ENCODE measurements around the gene TTC13. TPM values are rescaled to one million over a fixed set of nuclear protein-coding genes. Genes with fewer than 3 reads are reported as not detected.

Gene TTC13
- total and polyA plus RNA-seq, 2 experiments from 2014 or later: 13.0 to 14.9 TPM

DNA sequence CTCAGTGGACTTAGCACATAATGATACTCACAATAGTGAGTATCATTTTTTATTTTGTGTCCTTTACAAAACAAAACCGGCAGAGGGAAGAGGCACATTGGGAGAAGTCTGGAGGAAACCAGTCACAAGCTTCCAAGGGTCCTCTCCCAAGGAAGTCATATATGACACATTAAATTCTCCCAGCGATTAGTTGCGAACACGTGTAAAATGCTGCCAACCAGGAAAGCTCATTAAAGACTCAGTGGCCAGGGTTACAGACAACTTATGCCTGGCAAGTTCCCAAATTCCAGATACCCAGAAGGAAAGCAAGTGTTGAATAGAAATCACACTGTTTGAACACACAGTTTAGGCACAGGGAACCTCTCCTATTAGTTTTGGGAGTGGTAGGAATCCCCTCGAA lies 52.5 kb downstream of the TTC13 start:
- Histone ChIP-seq H3K9me3 (ENCODE audit: low read depth) (no peaks in the 10 kb centered on the region), H3K27ac (peak overlapping the region; percentile 78), H2AFZ (no peak overlapping the region), H3K4me3 (no peak overlapping the region), H3K4me2 (no peak overlapping the region), H3K4me1 (ENCODE audit: insufficient read depth) (no peaks in the 10 kb centered on the region), H3K36me3 (replicated peaks; ENCODE audit: insufficient read depth, low read depth) (no peaks in the 10 kb centered on the region), H3K9me2 (replicated peaks; ENCODE audit: insufficient read depth) (no peaks in the 10 kb centered on the region), H3K79me2 (no peaks in the 10 kb centered on the region), H3K27me3 (no peaks in the 10 kb centered on the region), H4K20me1 (ENCODE audit: insufficient read depth, poor library complexity, severe bottlenecking) (no peaks in the 10 kb centered on the region)
- TF ChIP-seq, protein P1, sequence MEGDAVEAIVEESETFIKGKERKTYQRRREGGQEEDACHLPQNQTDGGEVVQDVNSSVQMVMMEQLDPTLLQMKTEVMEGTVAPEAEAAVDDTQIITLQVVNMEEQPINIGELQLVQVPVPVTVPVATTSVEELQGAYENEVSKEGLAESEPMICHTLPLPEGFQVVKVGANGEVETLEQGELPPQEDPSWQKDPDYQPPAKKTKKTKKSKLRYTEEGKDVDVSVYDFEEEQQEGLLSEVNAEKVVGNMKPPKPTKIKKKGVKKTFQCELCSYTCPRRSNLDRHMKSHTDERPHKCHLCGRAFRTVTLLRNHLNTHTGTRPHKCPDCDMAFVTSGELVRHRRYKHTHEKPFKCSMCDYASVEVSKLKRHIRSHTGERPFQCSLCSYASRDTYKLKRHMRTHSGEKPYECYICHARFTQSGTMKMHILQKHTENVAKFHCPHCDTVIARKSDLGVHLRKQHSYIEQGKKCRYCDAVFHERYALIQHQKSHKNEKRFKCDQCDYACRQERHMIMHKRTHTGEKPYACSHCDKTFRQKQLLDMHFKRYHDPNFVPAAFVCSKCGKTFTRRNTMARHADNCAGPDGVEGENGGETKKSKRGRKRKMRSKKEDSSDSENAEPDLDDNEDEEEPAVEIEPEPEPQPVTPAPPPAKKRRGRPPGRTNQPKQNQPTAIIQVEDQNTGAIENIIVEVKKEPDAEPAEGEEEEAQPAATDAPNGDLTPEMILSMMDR (IDR thresholded peaks at IDR 0.05; ENCODE audit: poor library complexity): no peak
- TF ChIP-seq EZH2 (IDR thresholded peaks at IDR 0.05; ENCODE audit: borderline replicate concordance): no peak
- TF ChIP-seq EZH2phosphoT487 (IDR thresholded peaks at IDR 0.05; ENCODE audit: low read depth, severe bottlenecking, unreplicated experiment): no peak
- DNase-seq (ENCODE audit: low spot score): no peak
- WGBS (ENCODE audit: low lambda C conversion rate, missing lambda C conversion rate): 86% methylated on average over 5 of the region's 5 CpGs

DNA sequence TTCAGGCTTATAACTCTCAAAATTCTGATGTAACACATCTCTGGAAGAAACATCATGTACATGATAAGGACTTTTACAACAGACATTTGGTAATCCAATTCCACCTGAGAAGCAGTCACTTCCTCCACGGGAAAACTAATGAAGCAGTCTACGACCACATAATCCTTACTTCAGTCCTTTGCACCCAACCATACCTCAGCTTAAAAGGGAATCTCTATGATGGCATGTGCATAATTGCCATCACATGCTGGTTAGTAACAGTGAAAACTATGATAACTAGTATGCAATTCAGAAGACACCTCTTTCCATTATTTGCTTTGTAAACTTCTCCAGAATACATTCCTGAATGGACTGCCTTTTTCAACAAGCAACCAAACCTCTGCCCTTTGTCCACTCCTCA lies 53.1 kb downstream of the TTC13 start:
- Histone ChIP-seq H3K9me3 (ENCODE audit: low read depth) (no peaks in the 10 kb centered on the region), H2AFZ (no peak overlapping the region), H3K9me2 (replicated peaks; ENCODE audit: insufficient read depth) (no peaks in the 10 kb centered on the region), H3K4me3 (no peak overlapping the region), H3K4me2 (no peak overlapping the region), H4K20me1 (ENCODE audit: insufficient read depth, poor library complexity, severe bottlenecking) (no peaks in the 10 kb centered on the region), H3K4me1 (ENCODE audit: insufficient read depth) (no peaks in the 10 kb centered on the region), H3K36me3 (replicated peaks; ENCODE audit: insufficient read depth, low read depth) (no peaks in the 10 kb centered on the region), H3K27ac (peak overlapping the region; percentile 78), H3K27me3 (no peaks in the 10 kb centered on the region), H3K79me2 (no peaks in the 10 kb centered on the region)
- no peak for DNase-seq (ENCODE audit: low spot score)
- whole genome bisulfite sequencing (ENCODE audit: low lambda C conversion rate, missing lambda C conversion rate): 64% methylated on average over 2 of the region's 2 CpGs
- TF ChIP-seq EZH2phosphoT487 (IDR thresholded peaks at IDR 0.05; ENCODE audit: low read depth, severe bottlenecking, unreplicated experiment): no peak
- TF ChIP-seq, protein P1 (IDR thresholded peaks at IDR 0.05; ENCODE audit: poor library complexity): no peak
- TF ChIP-seq EZH2 (IDR thresholded peaks at IDR 0.05; ENCODE audit: borderline replicate concordance): no peak

DNA sequence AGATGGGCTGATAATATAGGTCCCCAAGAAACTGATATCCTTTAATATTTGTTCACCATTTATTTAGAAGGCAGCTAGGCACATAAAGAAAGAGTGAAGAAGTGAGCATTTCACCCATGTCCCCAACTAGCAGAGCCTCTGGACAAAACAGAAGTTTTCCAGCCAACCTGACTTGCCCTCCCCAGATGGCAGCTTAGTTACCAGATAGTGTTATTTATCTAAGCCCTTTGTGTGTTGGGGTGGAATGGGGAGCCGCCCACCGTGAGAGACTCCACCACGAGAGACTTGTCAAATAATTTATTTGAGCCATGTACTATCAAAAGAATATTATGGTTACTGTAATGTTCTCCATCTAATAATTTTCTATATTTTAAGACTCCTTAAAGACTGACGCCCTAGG lies 55.5 kb downstream of the TTC13 start:
- DNase-seq (ENCODE audit: low spot score): no peak
- no peaks in the 10 kb centered on the region for H3K27me3 ChIP-seq
- H3K27ac ChIP-seq: no peak overlapping the region
- no peaks in the 10 kb centered on the region for H3K4me1 ChIP-seq (ENCODE audit: insufficient read depth)
- no peak overlapping the region for H3K4me3 ChIP-seq
- H3K79me2 ChIP-seq: no peaks in the 10 kb centered on the region
- no peaks in the 10 kb centered on the region for H4K20me1 ChIP-seq (ENCODE audit: insufficient read depth, poor library complexity, severe bottlenecking)
- H2AFZ ChIP-seq: no peak overlapping the region
- TF ChIP-seq EZH2 (IDR thresholded peaks at IDR 0.05; ENCODE audit: borderline replicate concordance) (no peak), EZH2phosphoT487 (IDR thresholded peaks at IDR 0.05; ENCODE audit: low read depth, severe bottlenecking, unreplicated experiment) (no peak)
- TF ChIP-seq, protein P1 (IDR thresholded peaks at IDR 0.05; ENCODE audit: poor library complexity): no peak
- H3K9me3 ChIP-seq (ENCODE audit: low read depth): no peaks in the 10 kb centered on the region
- 84% methylated on average over 4 of the region's 4 CpGs for WGBS (ENCODE audit: low lambda C conversion rate, missing lambda C conversion rate)
- no peak overlapping the region for H3K4me2 ChIP-seq
- H3K36me3 ChIP-seq (replicated peaks; ENCODE audit: insufficient read depth, low read depth): no peaks in the 10 kb centered on the region
- H3K9me2 ChIP-seq (replicated peaks; ENCODE audit: insufficient read depth): no peaks in the 10 kb centered on the region

DNA sequence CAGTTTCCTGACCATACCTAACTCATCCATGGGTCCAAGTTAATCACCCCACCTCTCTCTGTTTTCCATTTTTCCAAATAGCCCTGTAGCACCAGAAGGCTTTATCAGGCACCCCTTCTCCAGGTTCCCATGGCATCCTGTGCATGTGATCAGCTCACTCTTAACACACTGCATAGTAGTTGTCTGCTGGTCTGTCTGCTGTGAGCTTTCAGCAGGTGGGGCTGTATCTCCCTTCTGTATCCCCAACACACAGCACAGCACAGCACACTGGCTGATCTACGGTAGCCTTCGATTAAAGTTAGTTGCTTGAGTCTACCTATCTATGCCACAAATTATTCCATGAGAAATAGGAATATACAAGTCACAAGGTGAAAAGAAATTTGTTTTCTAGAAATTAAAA lies 56.0 kb downstream of the TTC13 start:
- Histone ChIP-seq H3K79me2 (no peaks in the 10 kb centered on the region), H3K27me3 (no peaks in the 10 kb centered on the region), H4K20me1 (ENCODE audit: insufficient read depth, poor library complexity, severe bottlenecking) (no peaks in the 10 kb centered on the region), H2AFZ (no peak overlapping the region), H3K36me3 (replicated peaks; ENCODE audit: insufficient read depth, low read depth) (no peaks in the 10 kb centered on the region), H3K9me3 (ENCODE audit: low read depth) (no peaks in the 10 kb centered on the region), H3K4me1 (ENCODE audit: insufficient read depth) (no peaks in the 10 kb centered on the region), H3K9me2 (replicated peaks; ENCODE audit: insufficient read depth) (no peaks in the 10 kb centered on the region), H3K27ac (no peak overlapping the region), H3K4me3 (no peak overlapping the region), H3K4me2 (no peak overlapping the region)
- WGBS (ENCODE audit: low lambda C conversion rate, missing lambda C conversion rate): 84% methylated on average over 2 of the region's 2 CpGs
- no peak for DNase-seq (ENCODE audit: low spot score)
- TF ChIP-seq, protein P1 (IDR thresholded peaks at IDR 0.05; ENCODE audit: poor library complexity): no peak
- no peak for TF ChIP-seq EZH2phosphoT487 (IDR thresholded peaks at IDR 0.05; ENCODE audit: low read depth, severe bottlenecking, unreplicated experiment)
- TF ChIP-seq EZH2 (IDR thresholded peaks at IDR 0.05; ENCODE audit: borderline replicate concordance): no peak
